A549 (cell line): Measurements from ENCODE around the gene SLC25A24.
"Not testable (repeated sequence)": the region's sequence is repeated elsewhere in the genome, so short reads cannot be mapped to it uniquely, and the experiment has no call there.

Experiments used
- KDM1A ChIP-seq: fragments of 200-600 bp; sonication (generic); IDR thresholded peaks from 2 replicates; pipeline ENCODE4 v1.6.1; 2016; ENCODE audit warnings: low read depth, mild to moderate bottlenecking
- TF ChIP-seq, protein P1 (sequence below): fragments of >200 bp; sonication (Bioruptor Twin); formaldehyde crosslinking; IDR thresholded peaks from 3 replicates; pipeline ENCODE4 v1.5.1; 2016

GRCh38 chr1:108217007-108217406, 16.9 kb upstream of the SLC25A24 start:
- TF ChIP-seq, protein P1, sequence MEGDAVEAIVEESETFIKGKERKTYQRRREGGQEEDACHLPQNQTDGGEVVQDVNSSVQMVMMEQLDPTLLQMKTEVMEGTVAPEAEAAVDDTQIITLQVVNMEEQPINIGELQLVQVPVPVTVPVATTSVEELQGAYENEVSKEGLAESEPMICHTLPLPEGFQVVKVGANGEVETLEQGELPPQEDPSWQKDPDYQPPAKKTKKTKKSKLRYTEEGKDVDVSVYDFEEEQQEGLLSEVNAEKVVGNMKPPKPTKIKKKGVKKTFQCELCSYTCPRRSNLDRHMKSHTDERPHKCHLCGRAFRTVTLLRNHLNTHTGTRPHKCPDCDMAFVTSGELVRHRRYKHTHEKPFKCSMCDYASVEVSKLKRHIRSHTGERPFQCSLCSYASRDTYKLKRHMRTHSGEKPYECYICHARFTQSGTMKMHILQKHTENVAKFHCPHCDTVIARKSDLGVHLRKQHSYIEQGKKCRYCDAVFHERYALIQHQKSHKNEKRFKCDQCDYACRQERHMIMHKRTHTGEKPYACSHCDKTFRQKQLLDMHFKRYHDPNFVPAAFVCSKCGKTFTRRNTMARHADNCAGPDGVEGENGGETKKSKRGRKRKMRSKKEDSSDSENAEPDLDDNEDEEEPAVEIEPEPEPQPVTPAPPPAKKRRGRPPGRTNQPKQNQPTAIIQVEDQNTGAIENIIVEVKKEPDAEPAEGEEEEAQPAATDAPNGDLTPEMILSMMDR = not testable (repeated sequence)
- not testable (repeated sequence) for TF ChIP-seq KDM1A
